AG09309 (cell line): ENCODE measurements around the gene CCS.

Experiments used
- DNase-seq: peaks from one replicate; pipeline ENCODE4 v3.0.0-alpha.2; 2010; ENCODE audit warnings: low read depth
- H3K4me3 ChIP-seq: 2 replicates; pipeline ENCODE4 v1.5.1; 2011; ENCODE audit warnings: mild to moderate bottlenecking, low read depth, low read length, moderate library complexity; ENCODE audit not compliant: control insufficient read depth
- TF ChIP-seq, protein P1 (sequence below): IDR thresholded peaks from 2 replicates; pipeline ENCODE4 v1.5.1; 2011; ENCODE audit warnings: mild to moderate bottlenecking, low read depth, low read length, inconsistent platforms; ENCODE audit not compliant: insufficient read depth, control insufficient read depth; ENCODE audit errors: missing control alignments

Gene CCS

GRCh38 chr11:66619080-66619554 lies 26.1 kb downstream of the CCS start:
- no peak for DNase-seq
- H3K4me3 ChIP-seq = peak overlapping the region; percentile 88
- TF ChIP-seq, protein P1, sequence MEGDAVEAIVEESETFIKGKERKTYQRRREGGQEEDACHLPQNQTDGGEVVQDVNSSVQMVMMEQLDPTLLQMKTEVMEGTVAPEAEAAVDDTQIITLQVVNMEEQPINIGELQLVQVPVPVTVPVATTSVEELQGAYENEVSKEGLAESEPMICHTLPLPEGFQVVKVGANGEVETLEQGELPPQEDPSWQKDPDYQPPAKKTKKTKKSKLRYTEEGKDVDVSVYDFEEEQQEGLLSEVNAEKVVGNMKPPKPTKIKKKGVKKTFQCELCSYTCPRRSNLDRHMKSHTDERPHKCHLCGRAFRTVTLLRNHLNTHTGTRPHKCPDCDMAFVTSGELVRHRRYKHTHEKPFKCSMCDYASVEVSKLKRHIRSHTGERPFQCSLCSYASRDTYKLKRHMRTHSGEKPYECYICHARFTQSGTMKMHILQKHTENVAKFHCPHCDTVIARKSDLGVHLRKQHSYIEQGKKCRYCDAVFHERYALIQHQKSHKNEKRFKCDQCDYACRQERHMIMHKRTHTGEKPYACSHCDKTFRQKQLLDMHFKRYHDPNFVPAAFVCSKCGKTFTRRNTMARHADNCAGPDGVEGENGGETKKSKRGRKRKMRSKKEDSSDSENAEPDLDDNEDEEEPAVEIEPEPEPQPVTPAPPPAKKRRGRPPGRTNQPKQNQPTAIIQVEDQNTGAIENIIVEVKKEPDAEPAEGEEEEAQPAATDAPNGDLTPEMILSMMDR = no peak

- H3K4me3 ChIP-seq = no peak overlapping the region
- no peak for DNase-seq
- TF ChIP-seq, protein P1 = no peak
Observed at GRCh38 chr11:66624450-66624849, 31.5 kb downstream of the CCS start.

DNA sequence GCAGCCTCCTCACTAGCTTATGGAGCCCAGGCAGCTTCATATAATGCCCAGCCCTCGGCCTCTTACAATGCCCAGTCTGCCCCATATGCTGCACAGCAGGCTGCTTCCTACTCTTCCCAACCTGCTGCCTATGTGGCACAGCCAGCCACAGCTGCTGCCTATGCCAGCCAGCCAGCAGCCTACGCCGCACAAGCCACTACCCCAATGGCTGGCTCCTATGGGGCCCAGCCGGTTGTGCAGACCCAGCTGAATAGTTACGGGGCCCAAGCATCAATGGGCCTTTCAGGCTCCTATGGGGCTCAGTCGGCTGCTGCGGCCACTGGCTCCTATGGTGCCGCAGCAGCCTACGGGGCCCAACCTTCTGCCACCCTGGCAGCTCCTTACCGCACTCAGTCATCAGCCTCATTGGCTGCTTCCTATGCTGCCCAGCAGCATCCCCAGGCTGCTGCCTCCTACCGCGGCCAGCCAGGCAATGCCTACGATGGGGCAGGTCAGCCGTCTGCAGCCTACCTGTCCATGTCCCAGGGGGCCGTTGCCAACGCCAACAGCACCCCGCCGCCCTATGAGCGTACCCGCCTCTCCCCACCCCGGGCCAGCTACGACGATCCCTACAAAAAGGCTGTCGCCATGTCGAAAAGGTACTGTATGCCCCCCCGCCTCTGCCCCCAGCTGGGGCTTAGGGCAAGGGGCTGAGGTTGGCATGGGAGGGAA lies 32.2 kb downstream of the CCS start:
- TF ChIP-seq, protein P1 = no peak
- no peak overlapping the region for H3K4me3 ChIP-seq
- no peak for DNase-seq

- no peak for DNase-seq
- TF ChIP-seq, protein P1 = no peak
- no peak overlapping the region for H3K4me3 ChIP-seq
Observed at GRCh38 chr11:66625752-66626149, 32.8 kb downstream of the CCS start.

DNA sequence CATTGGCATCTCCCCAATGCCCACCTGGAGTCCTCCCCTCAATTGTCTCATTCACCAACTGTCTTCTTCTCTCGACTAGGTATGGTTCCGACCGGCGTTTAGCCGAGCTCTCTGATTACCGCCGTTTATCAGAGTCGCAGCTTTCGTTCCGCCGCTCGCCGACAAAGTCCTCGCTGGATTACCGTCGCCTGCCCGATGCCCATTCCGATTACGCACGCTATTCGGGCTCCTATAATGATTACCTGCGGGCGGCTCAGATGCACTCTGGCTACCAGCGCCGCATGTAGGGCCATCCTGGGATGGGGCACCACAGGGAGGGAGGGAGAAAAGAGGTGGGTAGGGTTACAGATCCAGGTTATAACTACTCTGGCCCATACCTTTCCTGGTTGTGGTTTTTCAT lies 33.4 kb downstream of the CCS start:
- no peak overlapping the region for H3K4me3 ChIP-seq
- TF ChIP-seq, protein P1 = no peak
- DNase-seq = no peak

- TF ChIP-seq, protein P1 = no peak
- DNase-seq = no peak
- H3K4me3 ChIP-seq = no peak overlapping the region
Observed at GRCh38 chr11:66626926-66627325, 33.9 kb downstream of the CCS start.
